HEK293 (cell line): ENCODE data around the gene SERPINE2.

Source experiments
- CTCF ChIA-PET: fragments of 350-600 bp; formaldehyde crosslinking; extraction: SDS; loops from one replicate; lab custom pipeline; 2021; ENCODE audit warnings: antibody characterized with exemption; lab: Yijun Ruan, JAX
- POLR2A ChIA-PET: fragments of 300-600 bp; formaldehyde crosslinking; extraction: SDS; loops from one replicate; lab custom pipeline; 2020; ENCODE audit warnings: antibody characterized with exemption, inconsistent platforms; lab: Yijun Ruan, JAX
- H3K27ac ChIP-seq: fragments of 200-500 bp; sonication (Bioruptor generic); 2 replicates; pipeline ENCODE4 v1.5.1; 2014; ENCODE audit warnings: low read depth, low read length, control low read depth, inconsistent platforms; ENCODE audit errors: extremely low read depth
- H3K36me3 ChIP-seq, 2 experiments: fragments of 200-500 bp in 1 of 2; sonication (Bioruptor generic) in 1 of 2; 1 replicate in 1 of 2; 2 replicates in 1 of 2; pipeline ENCODE4 v1.5.1; 2014 to 2017; ENCODE audit warnings: inconsistent platforms in 2 of 2, low read length in 2 of 2; ENCODE audit not compliant: control insufficient read depth in 2 of 2, insufficient read depth in 1 of 2
- H3K4me1 ChIP-seq: fragments of 200-500 bp; sonication (Bioruptor generic); 2 replicates; pipeline ENCODE4 v1.5.1; 2014; ENCODE audit warnings: mild to moderate bottlenecking, low read length, inconsistent platforms; ENCODE audit not compliant: control insufficient read depth, insufficient read depth
- H3K4me3 ChIP-seq: 2 replicates; pipeline ENCODE4 v1.5.1; 2011; ENCODE audit warnings: low read depth, mild to moderate bottlenecking, control low read depth, low read length, moderate library complexity
- H3K9me3 ChIP-seq: fragments of 200-500 bp; sonication (Bioruptor generic); 2 replicates; pipeline ENCODE4 v1.5.1; 2014; ENCODE audit warnings: low read depth, low read length, inconsistent platforms; ENCODE audit not compliant: control insufficient read depth, insufficient read depth
- BCL11A ChIP-seq: fragments of 450-650 bp; formaldehyde crosslinking; IDR thresholded peaks from 2 replicates; pipeline ENCODE4 v1.5.1; 2016; ENCODE audit warnings: low read depth, missing biosample characterization, missing genetic modification characterization
- BCL11B ChIP-seq: fragments of 450-650 bp; formaldehyde crosslinking; IDR thresholded peaks from 2 replicates; pipeline ENCODE4 v1.5.1; 2016; ENCODE audit warnings: low read depth, missing biosample characterization, missing genetic modification characterization
- GLI2 ChIP-seq: fragments of 450-650 bp; formaldehyde crosslinking; IDR thresholded peaks from 2 replicates; pipeline ENCODE4; 2017; ENCODE audit warnings: missing biosample characterization, missing genetic modification characterization, low read depth, borderline replicate concordance
- HOXD13 ChIP-seq: sonication (generic); formaldehyde crosslinking; IDR thresholded peaks from 2 replicates; pipeline ENCODE4 v1.8.0; 2022; ENCODE audit warnings: missing genetic modification reagents, borderline replicate concordance
- MZF1 ChIP-seq: fragments of 450-650 bp; formaldehyde crosslinking; IDR thresholded peaks from 2 replicates; pipeline ENCODE4 v1.5.1; 2017; ENCODE audit warnings: missing biosample characterization, missing genetic modification characterization, borderline replicate concordance
- SCRT2 ChIP-seq: fragments of 450-650 bp; formaldehyde crosslinking; IDR thresholded peaks from 2 replicates; pipeline ENCODE4 v1.5.1; 2016; ENCODE audit warnings: missing biosample characterization, missing genetic modification characterization
- TCF7L2 ChIP-seq: IDR thresholded peaks from 2 replicates; pipeline ENCODE4 v1.6.1; 2011; ENCODE audit warnings: low read depth, mild to moderate bottlenecking, inconsistent platforms, low read length, moderate library complexity, borderline replicate concordance
- ZBTB1 ChIP-seq: fragments of 450-650 bp; formaldehyde crosslinking; IDR thresholded peaks from 2 replicates; pipeline ENCODE4 v1.5.1; 2016; ENCODE audit warnings: missing biosample characterization, missing genetic modification characterization
- ZBTB8A ChIP-seq: fragments of 450-650 bp; formaldehyde crosslinking; IDR thresholded peaks from 2 replicates; pipeline ENCODE4 v1.5.1; 2016; ENCODE audit warnings: missing biosample characterization, missing genetic modification characterization
- ZFHX2 ChIP-seq: fragments of 450-650 bp; formaldehyde crosslinking; conservative IDR thresholded peaks from 2 replicates; pipeline ENCODE4 v1.5.1; 2016; ENCODE audit warnings: missing biosample characterization, missing genetic modification characterization
- ZIC2 ChIP-seq: fragments of 450-650 bp; formaldehyde crosslinking; IDR thresholded peaks from 2 replicates; pipeline ENCODE4 v1.5.1; 2016; ENCODE audit warnings: missing biosample characterization, missing genetic modification characterization
- ZNF140 ChIP-seq: fragments of 450-650 bp; formaldehyde crosslinking; IDR thresholded peaks from 2 replicates; pipeline ENCODE4 v1.5.1; 2016; ENCODE audit warnings: missing biosample characterization, missing genetic modification characterization
- ZNF169 ChIP-seq: fragments of 450-650 bp; formaldehyde crosslinking; IDR thresholded peaks from 2 replicates; pipeline ENCODE4 v1.5.1; 2016; ENCODE audit warnings: missing biosample characterization, missing genetic modification characterization
- ZNF214 ChIP-seq: fragments of 450-650 bp; formaldehyde crosslinking; IDR thresholded peaks from 2 replicates; pipeline ENCODE4 v1.5.1; 2017; ENCODE audit warnings: missing biosample characterization, mild to moderate bottlenecking, missing genetic modification characterization, borderline replicate concordance
- ZNF239 ChIP-seq: fragments of 450-650 bp; formaldehyde crosslinking; IDR thresholded peaks from 2 replicates; pipeline ENCODE4 v1.5.1; 2016; ENCODE audit warnings: missing biosample characterization, missing genetic modification characterization
- ZNF248 ChIP-seq: fragments of 450-650 bp; formaldehyde crosslinking; IDR thresholded peaks from 2 replicates; pipeline ENCODE4 v1.5.1; 2017; ENCODE audit warnings: missing biosample characterization, missing genetic modification characterization
- ZNF341 ChIP-seq: fragments of 450-650 bp; formaldehyde crosslinking; IDR thresholded peaks from 2 replicates; pipeline ENCODE4; 2016; ENCODE audit warnings: low read depth, missing biosample characterization, missing genetic modification characterization
- ZNF354C ChIP-seq: fragments of 450-650 bp; formaldehyde crosslinking; IDR thresholded peaks from 2 replicates; pipeline ENCODE4 v1.5.1; 2016; ENCODE audit warnings: missing biosample characterization, missing genetic modification characterization, low read depth, borderline replicate concordance
- ZNF433 ChIP-seq: fragments of 450-650 bp; formaldehyde crosslinking; IDR thresholded peaks from 2 replicates; pipeline ENCODE4 v1.5.1; 2016; ENCODE audit warnings: missing biosample characterization, missing genetic modification characterization, low read depth
- ZNF521 ChIP-seq: fragments of 450-650 bp; formaldehyde crosslinking; IDR thresholded peaks from 2 replicates; pipeline ENCODE4 v1.5.1; 2017; ENCODE audit warnings: missing biosample characterization, mild to moderate bottlenecking, missing genetic modification characterization
- ZNF529 ChIP-seq: fragments of 450-650 bp; formaldehyde crosslinking; IDR thresholded peaks from 2 replicates; pipeline ENCODE4 v1.5.1; 2017; ENCODE audit warnings: missing genetic modification characterization, missing biosample characterization; ENCODE audit not compliant: insufficient replicate concordance
- ZNF530 ChIP-seq: fragments of 450-650 bp; formaldehyde crosslinking; IDR thresholded peaks from 2 replicates; pipeline ENCODE4 v1.5.1; 2016; ENCODE audit warnings: low read depth, missing biosample characterization, missing genetic modification characterization
- ZNF600 ChIP-seq: fragments of 450-650 bp; formaldehyde crosslinking; IDR thresholded peaks from 2 replicates; pipeline ENCODE4 v1.5.1; 2016; ENCODE audit warnings: missing biosample characterization, missing genetic modification characterization
- ZNF623 ChIP-seq: fragments of 450-650 bp; formaldehyde crosslinking; IDR thresholded peaks from 2 replicates; pipeline ENCODE4 v1.5.1; 2016; ENCODE audit warnings: missing biosample characterization, missing genetic modification characterization
- ZNF776 ChIP-seq: fragments of 450-650 bp; formaldehyde crosslinking; IDR thresholded peaks from 2 replicates; pipeline ENCODE4 v1.5.0; 2017; ENCODE audit warnings: missing biosample characterization, missing genetic modification characterization, borderline replicate concordance
- ZNF785 ChIP-seq: fragments of 450-650 bp; formaldehyde crosslinking; IDR thresholded peaks from 2 replicates; pipeline ENCODE4 v1.5.1; 2016; ENCODE audit warnings: missing biosample characterization, missing genetic modification characterization
- ZNF830 ChIP-seq: fragments of 450-650 bp; IDR thresholded peaks from 2 replicates; pipeline ENCODE4 v1.5.0; 2018; ENCODE audit warnings: missing biosample characterization, missing genetic modification characterization, low read depth, mild to moderate bottlenecking, moderate library complexity
- ZSCAN30 ChIP-seq: fragments of 450-650 bp; IDR thresholded peaks from 2 replicates; pipeline ENCODE4 v1.5.1; 2018; ENCODE audit warnings: missing biosample characterization, mild to moderate bottlenecking, missing genetic modification characterization, moderate library complexity
- TF ChIP-seq, protein P1 (sequence below): fragments of 450-650 bp; formaldehyde crosslinking; IDR thresholded peaks from 2 replicates; pipeline ENCODE4 v1.5.1; 2016; ENCODE audit warnings: missing biosample characterization, missing genetic modification characterization
- TF ChIP-seq, protein P2 (sequence below): fragments of 450-650 bp; formaldehyde crosslinking; IDR thresholded peaks from 2 replicates; pipeline ENCODE4 v1.5.1; 2016; ENCODE audit warnings: missing biosample characterization, missing genetic modification characterization
- TF ChIP-seq, protein P3 (sequence below): fragments of 450-650 bp; formaldehyde crosslinking; IDR thresholded peaks from 2 replicates; pipeline ENCODE4 v1.5.1; 2016; ENCODE audit warnings: missing biosample characterization, missing genetic modification characterization

SERPINE2 gene, protein sequence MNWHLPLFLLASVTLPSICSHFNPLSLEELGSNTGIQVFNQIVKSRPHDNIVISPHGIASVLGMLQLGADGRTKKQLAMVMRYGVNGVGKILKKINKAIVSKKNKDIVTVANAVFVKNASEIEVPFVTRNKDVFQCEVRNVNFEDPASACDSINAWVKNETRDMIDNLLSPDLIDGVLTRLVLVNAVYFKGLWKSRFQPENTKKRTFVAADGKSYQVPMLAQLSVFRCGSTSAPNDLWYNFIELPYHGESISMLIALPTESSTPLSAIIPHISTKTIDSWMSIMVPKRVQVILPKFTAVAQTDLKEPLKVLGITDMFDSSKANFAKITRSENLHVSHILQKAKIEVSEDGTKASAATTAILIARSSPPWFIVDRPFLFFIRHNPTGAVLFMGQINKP

DNA sequence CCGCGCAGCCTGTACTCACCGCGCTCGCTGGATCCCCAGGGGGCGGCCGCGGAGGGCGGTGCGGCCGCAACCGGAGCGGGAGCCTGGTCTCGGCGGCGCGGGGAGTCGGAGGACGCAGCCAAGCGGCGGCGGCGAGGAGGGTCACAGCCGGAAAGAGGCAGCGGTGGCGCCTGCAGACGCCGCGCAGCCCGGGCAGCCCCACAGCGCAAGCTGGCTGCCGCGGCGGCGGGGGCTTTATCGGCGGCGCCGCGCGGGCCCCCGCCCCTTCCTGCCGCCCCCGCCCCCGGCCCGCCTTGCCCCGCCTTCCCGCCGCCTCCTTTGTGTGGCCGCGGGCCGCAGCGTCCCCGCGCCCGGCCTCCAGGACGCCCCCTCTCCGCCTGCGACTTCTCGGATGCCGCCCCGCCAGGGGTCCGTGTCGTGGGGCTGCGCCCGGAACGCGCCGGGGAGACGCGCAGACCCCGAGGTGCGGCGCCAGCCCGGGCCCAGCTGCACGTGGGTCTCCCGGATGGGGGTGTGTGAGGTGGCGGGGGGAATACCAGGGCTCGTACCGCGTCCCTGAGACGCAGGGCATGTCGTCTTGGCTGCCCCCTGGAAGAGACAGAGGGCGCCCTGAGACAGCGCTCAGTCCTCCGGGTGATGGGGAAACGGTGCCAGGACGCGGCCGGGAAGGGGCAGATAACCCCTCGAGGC lies at the start of gene SERPINE2:
Gene SERPINE2 (minus strand): TSS at position 207 of the 690 bp plus-strand sequence. CDS start 37,386 bp downstream, outside the sequence.
- peak within 1 kb of the TSS; percentile 69 for H3K4me3 ChIP-seq
- CTCF ChIA-PET, result interaction anchor here (0.6 to 1.2 kb wide), 3 partner anchors 63 to 244 kb away, joined by 3 to 6 read pairs (median 3); no protein-coding TSS in a partner anchor
- H3K27ac ChIP-seq, result peak within 1 kb of the TSS; percentile 86
- H3K9me3 ChIP-seq, result no peaks in the 10 kb centered on the region
- H3K36me3 ChIP-seq, result no peaks in the 10 kb centered on the region
- H3K4me1 ChIP-seq, result peaks cover 17% of the 10 kb centered on the region
- POLR2A ChIA-PET, result interaction anchor here (1.2 kb wide), 1 partner anchor 33 kb away, joined by 3 read pairs; no protein-coding TSS in a partner anchor
- TF ChIP-seq ZNF776 (tag by site-specific recombination) (no peak), ZNF214 (tag by site-specific recombination) (no peak), GLI2 (no peak), ZNF830 (tag by site-specific recombination) (no peak), ZNF600 (tag by site-specific recombination) (peak; percentile 59; the same call in 1 of the 2 replicates), ZBTB1 (no peak), ZNF140 (tag by site-specific recombination) (no peak), BCL11A (tag by site-specific recombination) (no peak), ZNF623 (no peak), ZNF169 (tag by site-specific recombination) (no peak), ZNF354C (tag by site-specific recombination) (no peak), ZSCAN30 (tag by site-specific recombination) (peak; percentile 50; the same call in 1 of the 2 replicates), ZNF529 (tag by site-specific recombination) (no peak), SCRT2 (tag by site-specific recombination) (no peak), ZNF239 (no peak), BCL11B (no peak), ZBTB8A (tag by site-specific recombination) (peak; percentile 75), ZNF521 (tag by site-specific recombination) (no peak), ZNF530 (tag by site-specific recombination) (no peak), HOXD13 (CRISPR knock-in tag) (no peak), ZFHX2 (peak; percentile 79), ZNF785 (tag by site-specific recombination) (no peak), ZNF341 (tag by site-specific recombination) (no peak), MZF1 (no peak), ZNF248 (tag by site-specific recombination) (no peak), ZNF433 (tag by site-specific recombination) (no peak), ZIC2 (tag by site-specific recombination) (peak; percentile 46; the same call in 1 of the 2 replicates), TCF7L2 (no peak)
- TF ChIP-seq, protein P1, sequence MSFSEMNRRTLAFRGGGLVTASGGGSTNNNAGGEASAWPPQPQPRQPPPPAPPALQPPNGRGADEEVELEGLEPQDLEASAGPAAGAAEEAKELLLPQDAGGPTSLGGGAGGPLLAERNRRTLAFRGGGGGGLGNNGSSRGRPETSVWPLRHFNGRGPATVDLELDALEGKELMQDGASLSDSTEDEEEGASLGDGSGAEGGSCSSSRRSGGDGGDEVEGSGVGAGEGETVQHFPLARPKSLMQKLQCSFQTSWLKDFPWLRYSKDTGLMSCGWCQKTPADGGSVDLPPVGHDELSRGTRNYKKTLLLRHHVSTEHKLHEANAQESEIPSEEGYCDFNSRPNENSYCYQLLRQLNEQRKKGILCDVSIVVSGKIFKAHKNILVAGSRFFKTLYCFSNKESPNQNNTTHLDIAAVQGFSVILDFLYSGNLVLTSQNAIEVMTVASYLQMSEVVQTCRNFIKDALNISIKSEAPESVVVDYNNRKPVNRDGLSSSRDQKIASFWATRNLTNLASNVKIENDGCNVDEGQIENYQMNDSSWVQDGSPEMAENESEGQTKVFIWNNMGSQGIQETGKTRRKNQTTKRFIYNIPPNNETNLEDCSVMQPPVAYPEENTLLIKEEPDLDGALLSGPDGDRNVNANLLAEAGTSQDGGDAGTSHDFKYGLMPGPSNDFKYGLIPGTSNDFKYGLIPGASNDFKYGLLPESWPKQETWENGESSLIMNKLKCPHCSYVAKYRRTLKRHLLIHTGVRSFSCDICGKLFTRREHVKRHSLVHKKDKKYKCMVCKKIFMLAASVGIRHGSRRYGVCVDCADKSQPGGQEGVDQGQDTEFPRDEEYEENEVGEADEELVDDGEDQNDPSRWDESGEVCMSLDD (tag by site-specific recombination), result 0 out of 2 replicates have a peak, but pooled peaks have one; percentile 52
- TF ChIP-seq, protein P2, sequence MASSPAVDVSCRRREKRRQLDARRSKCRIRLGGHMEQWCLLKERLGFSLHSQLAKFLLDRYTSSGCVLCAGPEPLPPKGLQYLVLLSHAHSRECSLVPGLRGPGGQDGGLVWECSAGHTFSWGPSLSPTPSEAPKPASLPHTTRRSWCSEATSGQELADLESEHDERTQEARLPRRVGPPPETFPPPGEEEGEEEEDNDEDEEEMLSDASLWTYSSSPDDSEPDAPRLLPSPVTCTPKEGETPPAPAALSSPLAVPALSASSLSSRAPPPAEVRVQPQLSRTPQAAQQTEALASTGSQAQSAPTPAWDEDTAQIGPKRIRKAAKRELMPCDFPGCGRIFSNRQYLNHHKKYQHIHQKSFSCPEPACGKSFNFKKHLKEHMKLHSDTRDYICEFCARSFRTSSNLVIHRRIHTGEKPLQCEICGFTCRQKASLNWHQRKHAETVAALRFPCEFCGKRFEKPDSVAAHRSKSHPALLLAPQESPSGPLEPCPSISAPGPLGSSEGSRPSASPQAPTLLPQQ (tag by site-specific recombination), result peak; percentile 82
- TF ChIP-seq, protein P3, sequence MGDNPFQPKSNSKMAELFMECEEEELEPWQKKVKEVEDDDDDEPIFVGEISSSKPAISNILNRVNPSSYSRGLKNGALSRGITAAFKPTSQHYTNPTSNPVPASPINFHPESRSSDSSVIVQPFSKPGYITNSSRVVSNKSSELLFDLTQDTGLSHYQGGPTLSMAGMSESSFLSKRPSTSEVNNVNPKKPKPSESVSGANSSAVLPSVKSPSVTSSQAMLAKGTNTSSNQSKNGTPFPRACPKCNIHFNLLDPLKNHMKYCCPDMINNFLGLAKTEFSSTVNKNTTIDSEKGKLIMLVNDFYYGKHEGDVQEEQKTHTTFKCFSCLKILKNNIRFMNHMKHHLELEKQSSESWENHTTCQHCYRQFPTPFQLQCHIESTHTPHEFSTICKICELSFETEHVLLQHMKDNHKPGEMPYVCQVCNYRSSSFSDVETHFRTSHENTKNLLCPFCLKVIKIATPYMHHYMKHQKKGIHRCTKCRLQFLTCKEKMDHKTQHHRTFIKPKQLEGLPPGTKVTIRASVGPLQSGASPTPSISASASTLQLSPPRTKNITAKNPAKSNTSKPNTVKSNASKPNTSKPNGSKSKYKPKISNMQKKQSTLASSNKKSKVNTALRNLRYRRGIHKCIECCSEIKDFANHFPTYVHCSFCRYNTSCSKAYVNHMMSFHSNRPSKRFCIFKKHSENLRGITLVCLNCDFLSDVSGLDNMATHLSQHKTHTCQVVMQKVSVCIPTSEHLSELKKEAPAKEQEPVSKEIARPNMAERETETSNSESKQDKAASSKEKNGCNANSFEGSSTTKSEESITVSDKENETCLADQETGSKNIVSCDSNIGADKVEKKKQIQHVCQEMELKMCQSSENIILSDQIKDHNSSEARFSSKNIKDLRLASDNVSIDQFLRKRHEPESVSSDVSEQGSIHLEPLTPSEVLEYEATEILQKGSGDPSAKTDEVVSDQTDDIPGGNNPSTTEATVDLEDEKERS, result no peak
